CD4-positive, alpha-beta T cell treated with Interleukin-6 at 100 ng/mL for 8 hours (primary cell): ENCODE data around the gene GHRHR.

Source experiments
- DNase-seq: peaks from one replicate; pipeline ENCODE4 v3.0.0-alpha.2; 2020; ENCODE audit warnings: mixed read lengths, low spot score

Gene GHRHR

DNA sequence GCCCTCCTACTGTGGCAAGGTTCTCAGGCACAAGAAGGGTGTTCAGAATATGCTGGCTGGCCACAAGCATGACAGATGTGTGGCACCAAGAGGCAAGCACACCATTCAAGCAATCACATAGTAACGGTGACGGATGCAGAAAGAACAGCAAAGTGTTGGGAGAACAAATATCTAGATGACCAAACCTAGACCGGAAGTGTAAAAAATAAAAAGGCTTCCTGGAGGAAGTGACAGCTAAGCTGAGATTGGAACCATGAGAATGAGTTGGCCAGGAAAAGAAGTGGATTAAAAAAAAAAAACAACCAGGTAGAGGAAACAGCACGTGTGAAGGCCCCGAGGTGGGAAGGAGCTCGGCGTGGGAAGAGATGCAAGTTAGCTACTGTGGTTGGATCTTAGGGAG is 22.0 kb downstream of the GHRHR start:
- no peak for DNase-seq

DNA sequence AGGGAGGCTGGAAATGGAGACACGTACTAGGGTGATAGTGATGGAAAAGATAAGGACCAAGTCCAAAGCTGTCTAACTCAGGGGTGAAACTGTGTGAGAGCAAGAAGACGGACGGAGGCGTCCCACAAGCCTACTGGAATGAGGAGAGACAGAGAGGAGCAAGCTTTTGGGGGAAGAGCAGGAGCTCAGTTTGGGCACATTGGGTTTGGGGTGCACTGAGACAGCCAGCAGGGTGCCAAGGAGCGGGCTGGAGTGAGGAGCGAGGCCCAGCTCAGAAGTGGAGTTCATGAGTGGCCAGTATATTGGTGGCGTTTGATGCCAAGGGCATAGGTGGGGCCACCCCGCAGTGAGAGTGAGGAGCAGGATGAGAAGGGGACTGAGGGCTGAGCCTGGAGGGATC is 22.6 kb downstream of the GHRHR start:
- DNase-seq, result no peak

DNA sequence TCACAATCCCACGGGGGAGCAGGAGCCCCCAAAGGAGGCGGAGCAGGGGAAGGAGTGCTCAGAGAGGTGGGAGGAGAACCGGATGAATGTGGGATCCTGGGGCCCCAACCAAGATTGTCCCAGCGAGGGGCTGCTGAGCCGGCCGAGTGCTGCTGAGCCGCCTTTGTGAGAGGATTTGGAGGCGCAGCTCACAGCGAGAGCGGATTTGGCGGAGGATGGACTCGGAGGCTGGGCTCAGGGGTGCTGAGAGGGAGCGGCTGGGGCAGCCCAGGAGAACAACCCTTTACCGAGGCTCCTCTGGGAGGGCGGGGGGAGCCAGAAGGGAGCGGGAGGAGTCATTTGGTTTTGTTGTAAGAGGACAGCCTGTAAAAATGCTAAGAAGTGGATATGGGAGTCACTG is 23.0 kb downstream of the GHRHR start:
- DNase-seq, result no peak

DNA sequence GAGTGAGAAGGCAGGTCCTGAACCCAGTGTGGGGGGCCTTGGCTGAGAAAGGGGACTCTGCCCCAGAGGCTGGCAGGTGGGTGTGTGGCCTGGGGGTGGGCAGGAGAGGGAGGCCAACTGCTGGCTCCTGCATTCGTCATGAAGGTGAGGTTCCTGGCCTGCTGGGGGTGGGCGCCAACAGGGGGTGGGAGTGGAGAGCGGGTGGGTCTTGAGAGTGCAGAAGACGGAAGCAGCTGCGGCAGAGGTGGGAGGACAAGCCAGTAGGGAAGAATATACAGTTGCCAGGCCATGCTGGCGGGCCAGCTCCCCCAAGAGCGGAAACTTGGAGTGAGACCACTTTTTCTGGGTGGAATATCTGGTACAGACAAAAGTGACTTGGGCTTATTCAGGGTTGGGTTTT is 23.4 kb downstream of the GHRHR start:
- no peak for DNase-seq

DNA sequence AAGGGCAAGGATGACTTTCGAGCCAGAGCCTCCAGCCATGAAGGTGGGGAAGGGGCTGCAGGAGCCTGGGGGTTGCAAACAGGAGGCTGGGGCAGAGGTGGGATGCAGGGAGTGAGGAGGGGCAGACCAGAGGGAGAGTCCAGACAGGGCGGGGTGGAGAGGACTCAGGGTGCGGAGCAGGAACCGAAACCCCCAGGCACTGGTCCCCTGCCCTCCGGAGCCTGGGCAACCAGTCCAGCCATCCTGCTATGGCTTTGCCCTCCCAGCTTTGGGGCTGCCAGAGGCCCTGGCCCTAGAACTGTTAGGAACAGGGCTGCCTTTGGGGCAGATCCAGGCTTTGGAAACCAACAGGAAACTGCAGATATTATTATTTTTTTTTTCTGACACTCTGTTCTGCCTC is 24.2 kb downstream of the GHRHR start:
- DNase-seq, result no peak

DNA sequence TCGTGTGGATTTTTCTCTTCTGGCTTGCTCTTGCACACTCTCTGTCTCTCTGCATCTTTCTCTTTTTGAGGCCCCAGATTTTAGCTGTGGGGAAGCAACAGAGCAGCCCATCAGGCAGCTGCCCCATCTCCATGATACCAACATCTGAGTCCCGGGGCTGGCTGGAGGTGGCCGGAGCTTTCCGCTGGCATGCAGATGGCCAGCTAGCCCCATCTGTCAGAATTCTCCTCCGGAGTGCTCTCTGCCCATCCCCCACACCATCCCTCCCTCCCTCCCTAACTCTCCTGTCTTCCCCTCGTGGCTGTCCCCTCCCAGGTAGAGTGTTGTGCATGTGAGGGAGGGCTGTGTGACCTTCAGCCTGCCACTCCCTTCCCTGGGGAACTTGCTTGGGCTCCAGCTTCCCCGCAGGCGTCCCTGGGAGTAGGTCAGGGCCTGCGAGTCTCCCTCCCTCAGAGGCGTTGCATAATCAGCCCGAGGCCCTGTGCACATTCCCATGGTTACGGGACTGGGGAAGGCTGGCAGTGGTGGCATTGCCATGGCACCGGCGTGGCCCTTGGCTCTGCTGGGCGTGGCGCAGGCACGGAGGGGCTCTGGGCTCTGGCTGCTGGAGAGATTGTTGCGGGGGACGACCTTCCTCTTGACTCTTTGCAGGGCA is 24.7 kb downstream of the GHRHR start:
- DNase-seq, result no peak

DNA sequence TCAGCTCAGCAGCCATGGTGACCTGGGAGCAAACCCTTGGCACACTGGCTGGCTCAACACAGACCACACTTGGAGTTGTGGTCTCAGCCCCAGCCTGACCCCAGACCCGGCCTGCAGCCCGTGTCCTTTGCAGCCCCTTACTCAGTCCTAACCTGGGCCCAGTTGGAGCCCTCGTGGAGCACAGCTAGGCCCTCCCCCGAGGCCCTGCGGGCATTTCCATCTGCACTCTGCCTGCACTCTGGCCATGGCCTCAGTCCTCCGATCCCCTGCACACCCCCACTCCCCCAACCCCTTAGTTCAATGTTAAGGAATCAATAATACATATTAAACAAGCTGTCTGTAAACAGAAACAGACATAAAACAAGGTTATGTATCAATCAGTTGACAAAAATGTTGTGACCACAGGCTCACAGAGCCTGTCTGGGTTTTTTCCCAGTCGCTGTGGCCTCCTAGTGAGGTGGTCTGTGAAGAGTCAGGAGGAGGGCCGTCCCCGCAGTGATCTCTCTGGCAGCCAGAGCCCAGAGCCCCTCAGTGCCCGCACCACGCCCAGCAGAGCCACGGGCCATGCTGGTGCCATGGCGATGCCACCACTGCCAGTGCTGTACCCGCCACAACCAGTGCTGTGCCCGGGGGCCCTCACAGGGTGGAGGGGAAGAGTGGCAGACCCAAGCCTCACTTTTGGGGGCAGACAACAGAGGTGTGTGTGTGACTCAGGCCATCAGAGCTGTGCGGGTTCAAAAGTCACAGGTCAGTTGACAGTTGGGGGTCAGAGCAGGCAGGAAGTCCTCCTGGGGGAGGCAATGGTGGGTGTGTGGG is 25.5 kb downstream of the GHRHR start:
- DNase-seq, result no peak

DNA sequence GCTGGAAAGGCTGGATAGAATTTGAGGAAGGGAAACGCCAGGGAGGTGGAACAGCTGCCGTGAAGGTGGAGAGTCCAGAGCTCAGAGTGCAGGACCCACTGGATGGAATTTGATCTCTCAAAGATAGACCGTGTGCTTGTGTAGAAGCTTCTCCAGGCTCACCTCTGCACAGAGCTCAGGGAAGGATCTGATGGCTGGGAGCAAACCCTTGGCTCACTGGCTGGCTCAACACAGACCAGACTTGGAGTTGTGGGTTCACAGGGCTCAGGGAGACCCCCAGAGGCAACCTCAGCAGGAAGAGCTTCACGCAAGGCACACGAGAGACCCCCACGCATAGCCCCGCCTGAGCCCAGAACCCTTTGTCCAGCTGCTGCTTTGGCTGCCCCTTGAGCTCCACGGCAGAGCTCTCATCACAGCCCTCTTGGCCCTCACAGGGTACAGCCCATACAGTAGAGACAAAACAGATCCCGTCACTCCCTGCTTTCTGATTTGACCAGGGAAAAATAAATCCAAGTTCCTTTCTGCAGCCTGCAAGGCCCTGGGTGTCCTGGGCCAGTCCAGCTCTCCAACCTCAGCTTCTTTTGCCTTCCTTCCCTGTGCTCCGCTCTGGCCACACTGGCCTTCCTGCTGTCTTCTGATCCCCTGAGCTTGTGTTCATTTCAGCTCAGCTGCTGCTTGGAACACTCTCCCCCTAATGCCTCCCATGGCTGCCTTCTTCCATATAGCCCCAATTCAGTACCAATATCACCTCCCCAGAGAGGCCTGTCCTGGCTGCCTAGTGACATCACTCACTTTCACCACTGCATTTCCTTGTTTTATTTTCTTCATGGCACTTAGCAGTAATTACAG is 26.3 kb downstream of the GHRHR start:
- no peak for DNase-seq

DNA sequence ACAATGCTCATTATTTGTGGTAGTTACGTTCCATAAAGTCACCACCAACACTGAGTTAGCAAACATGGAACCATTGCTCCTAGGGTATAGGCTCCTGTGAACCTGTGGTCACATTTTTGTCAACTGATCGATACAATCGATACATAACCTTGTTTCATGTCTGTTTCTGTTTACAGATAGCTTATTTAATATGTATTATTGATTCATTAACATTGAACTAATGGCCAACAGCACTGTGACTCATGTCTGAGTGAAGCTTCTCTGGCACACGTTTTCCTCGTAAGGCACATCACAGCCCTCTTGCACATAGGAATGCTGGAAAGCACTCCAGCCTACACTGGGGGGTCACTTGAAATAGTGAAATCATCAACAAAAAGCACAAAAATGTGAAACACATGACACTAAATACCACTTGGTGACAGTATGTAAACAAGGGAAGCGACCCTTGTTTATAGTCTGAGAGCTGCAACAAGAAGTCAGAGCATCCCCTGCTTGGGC is 27.0 kb downstream of the GHRHR start:
- DNase-seq, result no peak

DNA sequence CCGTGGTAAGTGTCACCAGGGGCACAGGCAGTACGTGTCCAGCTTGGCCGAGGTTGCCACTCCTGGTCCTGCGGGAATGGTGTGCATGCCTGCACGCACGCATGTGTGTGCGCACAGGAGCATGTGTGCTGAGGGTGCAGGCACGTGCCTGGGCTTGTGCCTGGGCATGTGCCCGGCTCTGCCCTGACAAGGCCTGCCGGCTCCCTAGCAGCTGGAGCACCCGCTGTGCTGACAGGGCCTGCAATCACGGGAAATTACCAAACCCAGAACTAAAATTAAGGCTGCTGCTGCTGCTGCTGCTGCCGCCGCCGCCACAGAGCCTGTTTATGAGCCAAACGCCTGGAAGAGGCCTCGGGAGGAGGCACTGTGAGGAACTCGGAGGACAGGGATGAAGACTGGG is 28.7 kb downstream of the GHRHR start:
- DNase-seq, result no peak

DNA sequence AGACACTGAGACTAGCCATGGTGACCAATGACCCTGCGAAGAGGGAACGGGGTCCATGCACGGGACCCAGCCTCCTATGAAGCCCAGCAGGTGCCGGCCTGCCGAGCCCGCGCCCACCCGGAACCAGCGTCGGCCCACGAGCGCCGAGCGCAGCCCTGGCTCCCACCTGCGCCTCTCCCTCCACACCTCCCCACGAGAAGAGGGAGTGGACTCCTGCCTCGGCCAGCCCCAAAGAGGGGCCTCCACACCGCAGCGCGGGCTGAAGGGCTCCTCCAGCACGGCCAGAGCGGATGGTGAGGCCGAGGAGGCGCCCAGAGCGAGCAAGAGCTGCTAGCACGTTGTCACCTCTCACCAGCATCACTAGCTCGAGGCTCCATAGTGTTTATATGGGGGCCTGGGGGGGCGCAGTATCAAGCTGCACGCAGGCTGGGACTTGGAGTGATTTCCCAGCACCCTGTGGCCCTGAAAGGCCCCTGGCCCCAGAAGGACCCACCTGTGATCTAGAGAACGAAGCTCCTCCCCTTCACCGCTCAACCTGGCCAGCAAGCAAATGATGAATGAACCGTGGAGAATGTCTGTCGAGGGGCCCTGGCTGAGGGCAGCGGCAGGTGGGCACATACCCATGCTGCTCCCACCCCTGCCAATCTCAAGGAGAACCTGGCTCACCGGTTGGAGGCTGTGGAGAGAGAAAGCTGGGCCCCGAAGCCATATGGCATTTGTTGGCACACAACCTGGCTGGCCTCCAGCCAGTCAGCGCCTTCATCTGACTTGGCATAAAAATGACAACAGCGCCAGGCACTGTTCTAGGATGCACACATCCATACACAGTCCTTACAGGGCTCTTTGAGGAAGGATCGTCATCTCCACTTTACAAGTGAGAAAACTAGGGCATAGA is 30.7 kb downstream of the GHRHR start:
- DNase-seq, result no peak

DNA sequence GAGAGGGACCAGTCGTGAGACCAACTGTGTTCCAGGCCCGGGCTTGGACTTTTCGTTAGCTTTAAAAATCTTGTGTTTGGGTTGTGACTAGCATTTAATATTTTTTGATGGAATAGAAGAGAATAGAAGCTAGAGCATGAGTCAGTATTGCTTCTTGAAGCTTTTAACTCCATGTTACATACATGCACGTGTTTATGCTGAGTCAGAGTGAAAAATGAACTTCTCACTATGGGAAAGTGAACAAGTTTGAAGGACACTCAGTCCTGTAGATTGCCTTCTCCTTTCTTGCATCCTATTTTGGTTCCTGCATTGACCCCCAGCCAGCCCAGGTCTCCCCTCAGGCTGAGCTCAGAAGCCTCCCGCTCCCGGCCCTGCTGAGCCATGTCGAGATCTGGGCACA is 31.8 kb downstream of the GHRHR start:
- DNase-seq, result no peak

DNA sequence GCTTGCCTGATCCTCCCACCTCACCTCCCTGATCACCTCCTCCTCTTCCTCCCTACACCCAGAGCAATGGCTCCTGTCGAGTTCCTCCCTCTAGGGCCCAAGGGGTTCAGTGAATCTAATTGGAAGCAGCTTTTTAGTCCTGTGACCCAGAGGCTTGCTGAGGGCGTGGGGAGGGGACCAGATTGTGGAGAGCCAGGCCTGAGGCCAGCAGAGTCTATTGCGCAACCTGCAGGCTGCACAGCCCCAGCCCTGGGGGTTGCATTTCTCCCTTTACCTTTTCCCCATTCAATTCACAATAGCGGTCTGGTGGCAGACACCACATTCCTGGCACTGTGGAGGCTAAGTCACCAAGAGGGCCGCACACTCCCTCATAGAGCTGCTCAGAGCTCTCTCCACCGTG is 32.5 kb downstream of the GHRHR start:
- DNase-seq, result no peak

DNA sequence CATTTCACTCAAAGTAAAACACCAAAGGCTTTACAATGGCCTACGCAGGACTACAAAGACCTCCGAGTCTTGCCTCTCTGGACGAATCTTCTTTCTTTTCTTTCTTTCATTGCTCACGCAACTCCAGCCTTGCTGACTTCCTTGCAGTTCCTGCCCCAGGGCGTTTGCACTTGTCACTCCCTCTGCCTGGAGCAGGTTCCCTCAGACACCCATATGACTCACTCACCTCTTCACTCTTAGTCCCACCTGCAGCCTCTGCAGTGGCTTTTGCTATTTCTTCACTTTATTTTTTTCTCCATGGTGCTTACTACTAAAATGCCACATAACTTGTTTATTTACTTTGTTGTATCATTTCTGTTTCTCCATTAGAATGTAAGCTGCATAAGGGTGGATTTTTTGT is 33.1 kb downstream of the GHRHR start:
- DNase-seq, result no peak

DNA sequence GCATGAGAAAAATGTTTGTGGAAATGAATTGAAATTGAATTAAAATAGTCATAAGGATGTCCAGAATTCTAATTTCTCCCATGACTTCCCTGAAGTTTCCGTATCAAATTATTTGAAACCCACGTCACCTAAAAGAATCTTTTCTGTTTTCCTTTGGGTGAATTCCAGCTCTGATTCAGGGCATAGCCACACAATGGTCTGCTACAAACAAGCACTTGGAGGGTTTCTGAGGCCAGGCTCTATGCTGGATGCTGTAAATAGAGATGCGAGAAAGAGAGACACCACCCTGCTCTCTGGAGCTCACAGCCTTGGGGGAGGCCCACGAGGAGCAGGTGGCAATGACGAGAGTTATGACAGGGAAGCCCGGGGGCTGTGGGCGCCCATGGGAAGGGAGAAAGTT is 33.6 kb downstream of the GHRHR start:
- no peak for DNase-seq

DNA sequence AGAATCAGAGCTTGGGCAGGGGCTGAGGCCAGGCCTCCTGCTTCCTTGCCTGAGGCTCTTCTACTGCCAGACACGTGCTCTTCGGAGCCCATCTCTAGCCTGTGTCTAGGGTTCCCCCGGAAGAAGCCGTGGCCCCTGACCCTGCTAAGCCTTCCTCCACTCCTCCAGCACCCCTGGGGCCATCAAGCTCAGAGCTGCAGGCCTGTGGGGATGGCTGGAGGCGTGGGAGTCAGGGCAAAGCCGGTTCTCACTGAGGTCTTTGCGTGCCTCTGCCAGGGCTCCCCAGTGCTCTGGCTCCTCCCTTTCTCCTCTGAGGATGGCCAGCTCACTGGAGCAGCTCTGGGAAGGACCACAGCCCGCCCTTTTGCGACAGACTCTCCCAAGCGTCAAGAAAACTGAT is 34.4 kb downstream of the GHRHR start:
- no peak for DNase-seq

DNA sequence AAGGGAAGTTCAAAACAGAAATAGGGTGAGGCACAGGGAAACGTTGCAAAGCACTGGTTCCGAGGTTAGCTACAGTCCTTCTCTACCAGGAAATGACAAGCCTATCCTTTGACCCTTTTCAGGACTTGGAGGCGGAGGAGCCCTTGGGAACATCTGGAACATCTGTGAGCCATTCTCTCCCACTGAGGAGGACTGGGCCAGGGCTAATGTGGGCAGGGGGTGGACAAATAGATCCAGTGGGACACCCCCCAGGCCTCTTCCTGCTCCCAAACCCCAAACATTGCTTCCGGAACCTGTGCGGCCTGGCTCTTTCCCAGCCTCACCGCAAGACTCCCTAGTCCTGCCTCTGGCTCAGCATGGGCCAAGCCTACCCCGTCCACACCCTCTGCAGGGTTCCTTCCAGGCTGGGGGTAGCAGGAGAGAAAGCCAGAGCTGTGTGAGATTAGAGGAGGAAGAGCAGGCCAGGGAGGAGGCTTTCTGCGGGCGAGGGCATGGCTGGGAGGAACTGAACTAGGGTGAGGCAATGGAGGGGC is 36.5 kb downstream of the GHRHR start:
- no peak for DNase-seq

DNA sequence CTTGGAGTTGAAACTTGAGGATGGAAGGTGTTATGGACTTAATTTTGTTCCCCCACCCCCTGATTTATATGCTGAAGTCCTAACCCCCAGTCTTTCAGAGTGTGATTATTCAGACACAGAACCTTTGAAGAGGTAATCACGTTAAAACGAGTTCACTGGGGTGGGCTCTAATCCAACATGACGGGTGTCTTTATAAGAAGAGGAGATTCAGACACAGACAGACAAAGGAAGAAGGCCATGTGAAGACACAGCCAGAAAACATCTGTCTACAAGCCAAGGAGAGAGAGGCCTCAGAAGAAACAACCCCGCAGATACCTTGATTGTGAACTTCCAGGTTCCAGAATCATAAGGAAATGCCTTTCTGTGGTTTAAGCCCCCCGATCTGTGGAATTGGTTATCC is 37.0 kb downstream of the GHRHR start:
- no peak for DNase-seq

DNA sequence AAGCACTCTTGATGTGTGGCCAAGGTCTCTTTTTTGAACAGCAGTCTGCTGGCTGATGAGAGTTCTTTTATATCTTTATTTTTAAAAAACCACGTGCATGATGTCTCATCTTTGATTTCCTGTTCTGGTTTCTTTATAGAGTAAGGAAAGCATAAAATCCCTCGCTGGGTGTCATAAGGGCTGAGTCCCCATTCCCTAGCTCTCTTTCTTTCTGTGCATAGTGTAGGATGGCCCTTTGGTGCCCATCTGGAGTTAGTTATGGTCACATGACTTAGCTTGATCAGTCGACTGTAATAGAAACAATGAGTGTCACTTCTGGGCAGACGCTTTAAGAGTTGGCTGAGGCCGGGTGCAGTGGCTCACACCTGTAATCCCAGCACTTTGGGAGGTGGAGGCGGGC is 38.5 kb downstream of the GHRHR start:
- DNase-seq, result no peak

DNA sequence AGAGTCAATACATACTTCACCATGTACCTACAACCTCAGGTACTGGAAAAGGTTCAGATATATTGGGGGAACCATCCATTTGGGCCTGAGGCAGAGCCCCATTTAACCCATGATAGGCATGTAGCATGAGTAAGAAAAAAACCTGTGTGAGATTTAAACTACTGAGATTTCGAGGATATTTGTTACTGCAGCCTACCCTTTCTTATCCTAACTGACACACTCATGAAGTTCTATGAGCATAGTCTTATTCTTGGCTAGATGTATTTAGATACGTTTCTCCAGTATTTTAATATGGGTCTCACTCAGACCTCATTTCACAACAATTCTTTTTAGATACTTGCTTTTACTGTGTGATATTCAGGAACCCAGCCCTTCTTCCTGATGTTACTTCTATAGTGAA is 39.3 kb downstream of the GHRHR start:
- DNase-seq, result no peak

DNA sequence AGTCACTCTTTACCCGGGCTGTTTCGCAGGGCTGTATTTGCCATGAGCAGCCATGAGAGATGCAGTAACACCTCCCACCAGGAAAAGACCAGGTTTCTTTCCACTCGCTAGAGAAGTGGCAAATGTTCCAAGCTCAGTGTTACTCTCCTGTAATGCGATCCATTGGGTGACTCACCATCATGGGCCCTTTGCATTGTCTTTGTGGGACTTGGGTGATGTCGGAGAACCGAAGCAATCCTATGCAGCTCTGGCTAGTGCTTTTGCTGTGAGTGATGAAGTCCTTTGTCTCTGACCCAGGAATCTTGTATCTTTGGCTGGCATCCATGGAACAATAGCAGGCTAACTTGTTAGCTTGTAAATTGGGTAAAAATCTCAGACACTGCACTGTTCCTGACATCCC is 40.0 kb downstream of the GHRHR start:
- DNase-seq, result no peak

DNA sequence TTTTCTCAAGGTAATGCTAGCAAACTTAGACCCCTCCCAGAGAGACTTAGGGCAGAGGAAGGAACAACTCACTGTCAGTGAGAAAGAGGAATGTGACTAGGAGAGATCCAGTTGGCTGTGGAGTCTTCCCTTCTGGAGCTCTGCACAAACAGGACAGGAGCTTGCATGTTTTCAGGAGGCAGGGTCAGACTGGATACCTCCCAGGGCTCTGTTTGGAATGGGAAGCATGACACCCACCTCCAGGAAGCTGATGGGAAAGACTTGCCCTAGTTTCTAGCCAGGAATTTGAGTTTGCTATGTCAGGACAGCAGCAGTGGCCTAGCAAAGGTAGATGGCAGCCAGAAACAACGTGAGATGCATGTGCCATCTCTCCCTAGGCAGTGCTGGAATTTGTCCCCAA is 40.6 kb downstream of the GHRHR start:
- DNase-seq, result no peak
